Measurements from ENCODE around the gene TRAF3IP3.

GRCh38 chr1:209746451-209747165, 9.2 kb upstream of the TRAF3IP3 start:
- TF ChIP-seq CTCF (conservative IDR thresholded peaks at IDR 0.05 in 1 of 2, IDR thresholded peaks at IDR 0.05 in 1 of 2; ENCODE audit: low read depth in 1 of 2, low read length in 2 of 2) (no peak), EZH2 (IDR thresholded peaks at IDR 0.05; ENCODE audit: low read length, missing control alignments) (no peak)

Data from fibroblast of lung (primary cell).